Heart right ventricle (tissue), 16 donors: ENCODE results near the gene SOX4. TPM values are rescaled to one million over a fixed set of nuclear protein-coding genes. Genes with fewer than 3 reads are reported as not detected.

ENCODE experiments used
- ATAC-seq, 8 donors: fragments of 200-7000 bp; cut with Tn5 transposase; one replicate each; pipeline ENCODE4 v1.9.1; 2020; ENCODE audit warnings: mild to moderate bottlenecking in 8 of 8, moderate library complexity in 8 of 8, moderate number of reproducible peaks in 1 of 8
- DNase-seq, 2 donors: peaks; one replicate each; pipeline ENCODE4 v3.0.0-alpha.2; 2020
- H3K27ac ChIP-seq, 10 donors: fragments of 200-600 bp; sonication (generic) in 2 of 10; one replicate each; pipeline versions ENCODE4 v1.5.0 to v1.8.0; 2020 to 2022; ENCODE audit warnings: mild to moderate bottlenecking in 3 of 10
- H3K27me3 ChIP-seq, 7 donors: fragments of 200-600 bp; one replicate each; pipeline ENCODE4 v1.8.0; 2021 to 2022; ENCODE audit warnings: mild to moderate bottlenecking in 2 of 7
- H3K36me3 ChIP-seq, 9 donors: fragments of 200-600 bp; sonication (generic) in 1 of 9; one replicate each; pipeline versions ENCODE4 v1.5.0 to v1.8.0; 2020 to 2022; ENCODE audit warnings: mild to moderate bottlenecking in 2 of 9
- H3K4me1 ChIP-seq, 9 donors: fragments of 200-600 bp; sonication (generic) in 1 of 9; one replicate each; pipeline versions ENCODE4 v1.5.0 to v1.8.0; 2020 to 2022; ENCODE audit warnings: mild to moderate bottlenecking in 4 of 9
- H3K4me3 ChIP-seq, 10 donors: fragments of 200-600 bp; sonication (generic) in 2 of 10; one replicate each; pipeline versions ENCODE4 v1.5.0 to v1.8.0; 2020 to 2022; ENCODE audit warnings: mild to moderate bottlenecking in 7 of 10, moderate library complexity in 2 of 10
- H3K9me3 ChIP-seq, 11 donors: fragments of 200-600 bp in 10 of 11; sonication (generic) in 2 of 11; one replicate each; pipeline versions ENCODE4 v1.5.0 to v1.8.0; 2013 to 2022; ENCODE audit warnings: mild to moderate bottlenecking in 2 of 11, control low read depth in 1 of 11, moderate library complexity in 1 of 11
- WGBS, 2 donors: extraction: QIAGEN DNeasy Blood & Tissue Kit; methylation state at CpG; one replicate each; pipeline ENCODE4 v1.1.7; 2013; ENCODE audit warnings: inconsistent platforms in 1 of 2; 5-methylcytosine and 5-hydroxymethylcytosine counted together
- intact Hi-C, 10 donors: fragments of 100-400 bp; cut with DNase I; formaldehyde crosslinking; loops; one replicate each; pipeline versions ENCODE4 v1.11.1 to v1.14.2; 2022
- polyA plus RNA-seq, 2 donors: library from polyadenylated mRNA; stranded (reverse); fragments of 200-250 nt; gene quantifications; one replicate each; pipeline ENCODE4 v1.2.3, GENCODE V29; 2013
- total RNA-seq, 10 donors: library from RNA; stranded (reverse); fragmentation: NEBNext Ultra II Directional in 3 of 10; extraction: Animal tissue kit (Norgen Biotek cat#: 25700) in 3 of 10; gene quantifications; one replicate each; pipeline versions ENCODE4 v1.2.1 to v1.2.4, GENCODE V29; 2021 to 2023
- TF ChIP-seq, protein P1 (sequence below), 9 donors: fragments of 200-600 bp; sonication (generic) in 2 of 9; IDR thresholded peaks; one replicate each; pipeline versions ENCODE4 v1.5.0 to v1.8.0; 2021 to 2022; ENCODE audit warnings: antibody characterized with exemption in 9 of 9, mild to moderate bottlenecking in 5 of 9, moderate library complexity in 1 of 9
- donor health status: Arrhythmogenic right ventricular cardiomyopathy.
- donor health status: ischemic (EF 13 %, LVEDD 7.1; RV severe dilation, severe dysfunction).
- donor health status: healthy with polysubstance abuse.
- donor health status: DM: no; HTN: yes; CAD: no.
- donor health status: DM: no; HTN: no; CAD: no.
- donor health status: ischemic (EF 25% LVEDD 6.9; RV normal size, moderate dysfunction).
- donor health status: ischemic (EF 25% LVEDD 5.7; RV mildly dilated, moderate dysfunction).
- donor health status: healthy.
- donor health status: DM: yes; HTN: yes; CAD: no.
- donor health status: Ischemic cardiomyopathy.
- donor health status: ischemic (EF 35%, LVEDD 5.7; RV mildly dilated, moderate dysfunction).
- donor health status: nonischemic (EF 11% LVEDD 7.7; RV severe dilation, severe dysfunction).
- donor health status: DM: yes; HTN: yes; CAD: no.
- donor health status: PGD.
- donor health status: ischemic (EF 29% LVEDD 5.4; RV normal size, mild dysfunction).
- donor health status: nonischemic (EF 23%, LVEDD 6.1; RV moderate dilation, normal function).

Gene SOX4
- total and polyA plus RNA-seq, 12 donors: 2.6 to 19.1 (median 7.1) TPM

DNA sequence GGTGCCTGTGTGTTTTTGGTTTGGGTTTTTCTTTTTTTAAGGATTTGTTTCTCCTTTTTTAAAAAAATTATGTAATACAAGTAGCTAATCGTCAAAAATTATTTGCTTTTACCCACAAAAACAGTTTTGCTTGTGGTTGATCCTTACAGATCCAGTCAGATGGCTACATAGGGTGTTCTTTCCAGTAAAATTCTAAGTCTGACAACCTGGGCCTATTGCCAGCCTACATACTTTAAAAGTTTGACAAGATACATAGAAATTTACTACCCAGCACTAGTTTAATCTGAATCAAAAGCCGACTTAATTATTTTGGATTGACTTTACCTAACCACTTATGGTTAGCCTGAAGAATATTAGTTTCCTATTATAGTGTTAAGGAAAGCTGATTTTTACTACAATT is 2.1 kb upstream of the SOX4 start:
- TF ChIP-seq, protein P1, sequence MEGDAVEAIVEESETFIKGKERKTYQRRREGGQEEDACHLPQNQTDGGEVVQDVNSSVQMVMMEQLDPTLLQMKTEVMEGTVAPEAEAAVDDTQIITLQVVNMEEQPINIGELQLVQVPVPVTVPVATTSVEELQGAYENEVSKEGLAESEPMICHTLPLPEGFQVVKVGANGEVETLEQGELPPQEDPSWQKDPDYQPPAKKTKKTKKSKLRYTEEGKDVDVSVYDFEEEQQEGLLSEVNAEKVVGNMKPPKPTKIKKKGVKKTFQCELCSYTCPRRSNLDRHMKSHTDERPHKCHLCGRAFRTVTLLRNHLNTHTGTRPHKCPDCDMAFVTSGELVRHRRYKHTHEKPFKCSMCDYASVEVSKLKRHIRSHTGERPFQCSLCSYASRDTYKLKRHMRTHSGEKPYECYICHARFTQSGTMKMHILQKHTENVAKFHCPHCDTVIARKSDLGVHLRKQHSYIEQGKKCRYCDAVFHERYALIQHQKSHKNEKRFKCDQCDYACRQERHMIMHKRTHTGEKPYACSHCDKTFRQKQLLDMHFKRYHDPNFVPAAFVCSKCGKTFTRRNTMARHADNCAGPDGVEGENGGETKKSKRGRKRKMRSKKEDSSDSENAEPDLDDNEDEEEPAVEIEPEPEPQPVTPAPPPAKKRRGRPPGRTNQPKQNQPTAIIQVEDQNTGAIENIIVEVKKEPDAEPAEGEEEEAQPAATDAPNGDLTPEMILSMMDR (IDR thresholded peaks at IDR 0.05): no peak
- Histone ChIP-seq H3K27ac (no peak overlapping the region), H3K4me3 (no peak overlapping the region), H3K9me3 (no peaks in the 10 kb centered on the region), H3K27me3 (peaks cover 0 to 8% (median 0%) of the 10 kb centered on the region in 7 donors), H3K36me3 (no peaks in the 10 kb centered on the region), H3K4me1 (peaks cover 0 to 34% (median 12%) of the 10 kb centered on the region in 9 donors)
- intact Hi-C loops: loop anchor here (5.0 to 10.0 kb wide), 15 partner anchors 73 to 1856 kb away; partner anchors contain the start of gene E2F3 (in 1 of the 10)
- 87% methylated on average over 2 of the region's 2 CpGs for WGBS, 2 donors
- DNase-seq: no peak
- no peak for ATAC-seq

DNA sequence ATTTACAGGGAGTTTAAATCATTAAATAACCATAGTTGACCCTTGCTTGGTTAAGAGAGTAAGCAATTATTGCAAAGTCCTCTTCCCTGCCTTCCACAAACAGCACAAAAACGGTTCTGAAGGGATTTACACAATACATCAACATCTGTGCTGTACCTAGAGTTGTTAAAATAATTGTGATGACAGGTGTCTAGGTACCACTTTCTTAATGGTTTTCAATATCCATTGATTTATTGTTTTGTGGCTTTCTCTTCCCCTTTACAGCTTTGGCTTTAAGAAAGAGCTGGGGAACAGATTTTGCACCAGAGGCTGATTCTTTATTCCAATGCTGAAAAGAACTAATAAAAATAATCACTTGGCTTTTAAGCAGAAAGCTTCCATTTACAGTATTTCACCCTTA is 598 bp upstream of the SOX4 start:
- peak overlapping the region in 9 of 10 donors; percentile 62 to 88 (median 82) for H3K4me3 ChIP-seq
- peaks cover 0 to 34% (median 13%) of the 10 kb centered on the region in 9 donors for H3K4me1 ChIP-seq
- no peaks in the 10 kb centered on the region for H3K36me3 ChIP-seq
- H3K9me3 ChIP-seq: no peaks in the 10 kb centered on the region
- intact Hi-C loops: loop anchor here (5.0 to 10.0 kb wide), 15 partner anchors 72 to 1854 kb away; partner anchors contain the start of gene E2F3 (in 1 of the 10)
- TF ChIP-seq, protein P1 (IDR thresholded peaks at IDR 0.05): no peak
- no peaks in the 10 kb centered on the region for H3K27me3 ChIP-seq
- DNase-seq (no peak), ATAC-seq (no peak)
- 2 to 5% methylated on average over 1 of the region's 1 CpG for WGBS, 2 donors
- peak overlapping the region in 4 of 10 donors; percentile 84 to 96 (median 92) for H3K27ac ChIP-seq

DNA sequence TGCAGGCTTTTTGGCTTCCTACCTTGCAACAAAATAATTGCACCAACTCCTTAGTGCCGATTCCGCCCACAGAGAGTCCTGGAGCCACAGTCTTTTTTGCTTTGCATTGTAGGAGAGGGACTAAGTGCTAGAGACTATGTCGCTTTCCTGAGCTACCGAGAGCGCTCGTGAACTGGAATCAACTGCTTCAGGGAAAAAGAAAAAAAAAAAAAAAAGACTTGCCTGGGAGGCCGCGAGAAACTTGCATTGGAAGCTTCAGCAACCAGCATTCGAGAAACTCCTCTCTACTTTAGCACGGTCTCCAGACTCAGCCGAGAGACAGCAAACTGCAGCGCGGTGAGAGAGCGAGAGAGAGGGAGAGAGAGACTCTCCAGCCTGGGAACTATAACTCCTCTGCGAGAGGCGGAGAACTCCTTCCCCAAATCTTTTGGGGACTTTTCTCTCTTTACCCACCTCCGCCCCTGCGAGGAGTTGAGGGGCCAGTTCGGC is 420 bp downstream of the SOX4 start:
- no peaks in the 10 kb centered on the region for H3K36me3 ChIP-seq
- TF ChIP-seq, protein P1 (IDR thresholded peaks at IDR 0.05): no peak
- WGBS, 2 donors: 0% methylated on average over 19 of the region's 19 CpGs
- peak overlapping the region; percentile 62 to 88 (median 80) for H3K4me3 ChIP-seq
- H3K4me1 ChIP-seq: peaks cover 2 to 44% (median 20%) of the 10 kb centered on the region in 9 donors
- H3K27ac ChIP-seq: peak overlapping the region; percentile 59 to 96 (median 90)
- H3K9me3 ChIP-seq: no peaks in the 10 kb centered on the region
- intact Hi-C loops: loop anchor here (2.0 to 10.0 kb wide), 16 partner anchors 71 to 1853 kb away; partner anchors contain the start of gene E2F3 (in 1 of the 10)
- DNase-seq (peak in 1 of 2 donors; percentile 32), ATAC-seq (peak; percentile 19 to 63 (median 31))
- H3K27me3 ChIP-seq: no peaks in the 10 kb centered on the region

DNA sequence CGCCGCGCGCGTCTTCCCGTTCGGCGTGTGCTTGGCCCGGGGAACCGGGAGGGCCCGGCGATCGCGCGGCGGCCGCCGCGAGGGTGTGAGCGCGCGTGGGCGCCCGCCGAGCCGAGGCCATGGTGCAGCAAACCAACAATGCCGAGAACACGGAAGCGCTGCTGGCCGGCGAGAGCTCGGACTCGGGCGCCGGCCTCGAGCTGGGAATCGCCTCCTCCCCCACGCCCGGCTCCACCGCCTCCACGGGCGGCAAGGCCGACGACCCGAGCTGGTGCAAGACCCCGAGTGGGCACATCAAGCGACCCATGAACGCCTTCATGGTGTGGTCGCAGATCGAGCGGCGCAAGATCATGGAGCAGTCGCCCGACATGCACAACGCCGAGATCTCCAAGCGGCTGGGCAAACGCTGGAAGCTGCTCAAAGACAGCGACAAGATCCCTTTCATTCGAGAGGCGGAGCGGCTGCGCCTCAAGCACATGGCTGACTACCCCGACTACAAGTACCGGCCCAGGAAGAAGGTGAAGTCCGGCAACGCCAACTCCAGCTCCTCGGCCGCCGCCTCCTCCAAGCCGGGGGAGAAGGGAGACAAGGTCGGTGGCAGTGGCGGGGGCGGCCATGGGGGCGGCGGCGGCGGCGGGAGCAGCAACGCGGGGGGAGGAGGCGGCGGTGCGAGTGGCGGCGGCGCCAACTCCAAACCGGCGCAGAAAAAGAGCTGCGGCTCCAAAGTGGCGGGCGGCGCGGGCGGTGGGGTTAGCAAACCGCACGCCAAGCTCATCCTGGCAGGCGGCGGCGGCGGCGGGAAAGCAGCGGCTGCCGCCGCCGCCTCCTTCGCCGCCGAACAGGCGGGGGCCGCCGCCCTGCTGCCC is 1.1 kb downstream of the SOX4 start:
- peak overlapping the region; percentile 62 to 88 (median 80) for H3K4me3 ChIP-seq
- TF ChIP-seq, protein P1 (IDR thresholded peaks at IDR 0.05): no peak
- H3K36me3 ChIP-seq: no peaks in the 10 kb centered on the region
- DNase-seq (peak; percentile 57 to 69), ATAC-seq (peak; percentile 23 to 74 (median 36))
- WGBS, 2 donors: 0% methylated on average over 97 to 112 of the region's 112 CpGs
- peaks cover 3 to 45% (median 22%) of the 10 kb centered on the region in 9 donors for H3K4me1 ChIP-seq
- H3K27ac ChIP-seq: peak overlapping the region; percentile 59 to 96 (median 90)
- intact Hi-C loops: loop anchor here (2.0 to 10.0 kb wide), 22 partner anchors 70 to 1853 kb away; partner anchors contain the start of gene E2F3 (in 1 of the 10)
- H3K9me3 ChIP-seq: no peaks in the 10 kb centered on the region
- H3K27me3 ChIP-seq: no peaks in the 10 kb centered on the region
